Middle frontal gyrus (tissue), 1 donor: Measurements from ENCODE around the gene HSPG2.

Source experiments
- DNase-seq: peaks from one replicate; pipeline ENCODE4 v3.0.0-alpha.2; 2015; ENCODE audit warnings: low spot score; ENCODE audit errors: extremely low spot score

Gene HSPG2

DNA sequence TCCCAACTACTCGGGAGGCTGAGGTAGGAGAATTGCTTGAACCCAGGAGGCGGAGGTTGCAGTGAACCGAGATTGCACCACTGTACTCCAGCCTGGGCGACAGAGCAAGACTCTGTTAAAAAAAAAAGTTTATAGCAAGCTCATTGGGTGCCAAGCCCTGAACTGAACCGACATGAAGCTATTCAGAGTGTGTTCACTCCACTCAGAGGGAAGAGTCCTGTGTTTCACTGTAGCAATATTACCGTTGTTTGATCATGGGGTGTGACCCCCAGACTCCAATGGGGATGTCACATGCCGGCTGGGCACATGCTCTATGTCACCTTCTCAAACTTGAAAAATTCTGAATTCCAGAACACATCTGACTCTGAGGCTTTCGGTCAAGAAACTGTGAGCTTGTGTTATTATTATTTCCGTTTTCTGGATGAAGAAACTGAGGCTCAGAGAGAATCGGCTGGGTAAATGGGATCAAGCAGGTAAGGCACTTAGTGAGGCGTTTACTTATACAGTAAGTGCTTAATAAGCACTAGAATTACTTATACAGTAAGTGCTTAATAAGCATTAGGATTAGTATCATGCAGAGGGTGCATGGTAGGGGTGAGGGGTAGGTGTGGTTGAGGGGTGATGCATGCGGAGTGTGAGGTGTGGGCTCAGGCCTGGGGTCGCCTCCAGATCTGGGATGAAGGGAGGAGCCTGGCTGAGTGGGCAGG lies 36.2 kb downstream of the HSPG2 start:
- no peak for DNase-seq

GRCh38 chr1:21899987-21900386 lies 37.1 kb downstream of the HSPG2 start:
- no peak for DNase-seq

GRCh38 chr1:21899267-21899810 lies 37.8 kb downstream of the HSPG2 start:
- DNase-seq, result no peak

DNA sequence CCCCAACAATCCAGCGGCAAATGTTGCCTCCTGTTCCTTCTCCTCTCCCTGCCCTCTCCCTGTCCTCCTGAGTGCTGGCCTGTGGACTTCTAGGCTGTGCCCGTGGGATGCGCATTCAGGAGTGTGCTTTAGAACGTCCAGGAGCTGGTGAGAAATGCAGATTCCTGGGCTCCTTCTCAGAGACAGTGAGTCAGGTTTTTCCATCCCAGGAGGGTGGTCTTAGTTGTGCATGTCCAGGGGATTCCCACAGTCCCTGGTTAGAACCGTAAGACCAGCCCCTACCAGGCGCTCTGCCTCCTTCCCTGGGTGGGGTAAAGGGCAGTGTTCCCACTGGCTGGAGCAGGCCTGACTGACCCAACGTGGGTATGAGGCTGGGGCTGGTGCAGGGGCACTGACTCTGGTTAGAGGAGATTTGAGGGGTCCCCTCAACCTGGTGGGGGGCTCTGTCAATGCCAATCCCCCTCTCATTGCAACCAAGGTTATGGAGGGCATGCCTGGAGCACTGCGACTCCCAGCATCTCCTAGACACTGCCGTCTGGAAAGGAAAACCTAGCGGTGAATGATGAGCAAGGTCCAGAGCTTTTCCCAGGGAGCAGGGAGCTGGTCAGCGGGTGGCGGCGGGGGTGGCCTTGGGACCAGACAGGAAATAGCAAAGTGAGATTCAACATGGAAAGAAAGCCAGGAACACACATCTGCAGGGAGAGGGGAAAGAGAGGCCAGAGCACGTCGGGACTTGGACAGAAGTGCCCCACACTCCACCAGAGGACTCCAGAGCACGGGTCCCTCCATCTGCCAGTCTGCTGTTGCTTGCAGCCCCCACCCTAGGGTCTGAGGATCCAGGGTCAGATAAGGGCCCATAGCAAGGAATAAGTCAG lies 38.5 kb downstream of the HSPG2 start:
- DNase-seq, result no peak

DNA sequence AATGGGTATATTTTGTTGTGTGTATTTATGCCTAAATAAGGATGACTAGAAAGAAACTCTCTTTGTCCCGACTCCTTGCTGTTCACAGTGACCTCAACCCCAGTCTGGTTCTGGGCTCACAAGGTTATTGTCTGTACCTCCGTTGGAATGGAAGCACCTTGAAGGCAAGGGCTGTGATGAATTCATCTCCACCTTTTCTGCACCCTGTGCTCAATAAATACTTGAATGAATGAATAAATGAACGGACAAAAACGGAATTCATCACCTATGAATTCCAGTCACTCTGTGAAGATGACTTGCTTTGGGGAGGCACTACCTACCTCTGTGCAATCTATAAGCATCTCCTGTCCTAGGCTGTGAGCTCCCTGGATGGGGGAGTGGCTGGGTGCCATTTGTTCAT lies 39.3 kb downstream of the HSPG2 start:
- no peak for DNase-seq

GRCh38 chr1:21896652-21897532 lies 40.2 kb downstream of the HSPG2 start:
- no peak for DNase-seq

- no peak for DNase-seq
These were observed 41.1 kb downstream of the HSPG2 start for GRCh38 chr1:21896026-21896425.

DNA sequence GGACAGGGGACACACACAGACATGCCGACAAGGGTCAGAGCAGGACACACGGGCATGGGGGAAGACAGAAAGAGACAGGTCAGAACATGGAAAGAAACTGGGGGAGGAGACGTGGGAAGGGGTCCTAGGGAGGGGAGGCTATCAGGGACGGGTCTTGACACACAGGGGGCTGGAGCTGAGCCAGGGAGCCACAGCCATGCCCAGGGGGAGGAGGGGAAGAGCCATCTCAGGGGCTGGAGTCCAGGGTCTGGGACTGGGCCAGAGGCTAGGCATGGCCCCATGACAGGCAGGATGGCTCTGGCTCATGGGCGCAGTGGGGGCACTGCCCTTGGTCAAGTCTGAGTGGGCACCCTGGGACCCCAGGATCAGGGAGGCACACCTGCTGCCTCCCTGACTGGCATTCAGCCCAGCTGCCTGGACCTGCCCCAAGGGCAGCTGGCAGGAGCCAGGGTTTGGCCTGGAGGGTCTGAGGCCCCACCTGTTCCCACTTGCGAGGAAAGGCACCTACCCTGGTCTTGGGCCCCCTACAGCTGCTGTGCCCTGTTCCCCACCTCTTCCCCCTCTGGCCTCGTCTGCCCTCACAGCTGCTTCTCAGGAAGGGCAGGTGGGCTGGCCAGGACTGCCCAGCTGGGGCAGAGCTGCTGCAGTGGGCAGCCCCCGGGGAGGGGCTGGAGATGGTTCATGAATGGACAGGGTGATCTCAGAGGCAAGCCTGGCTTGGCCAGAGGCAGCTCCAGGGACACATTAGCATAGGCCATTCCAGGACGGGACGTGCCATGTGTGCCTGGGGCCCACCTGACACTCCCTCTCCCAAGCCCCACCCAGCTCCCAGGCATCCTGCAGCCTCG lies 42.9 kb downstream of the HSPG2 start:
- DNase-seq, result no peak

DNA sequence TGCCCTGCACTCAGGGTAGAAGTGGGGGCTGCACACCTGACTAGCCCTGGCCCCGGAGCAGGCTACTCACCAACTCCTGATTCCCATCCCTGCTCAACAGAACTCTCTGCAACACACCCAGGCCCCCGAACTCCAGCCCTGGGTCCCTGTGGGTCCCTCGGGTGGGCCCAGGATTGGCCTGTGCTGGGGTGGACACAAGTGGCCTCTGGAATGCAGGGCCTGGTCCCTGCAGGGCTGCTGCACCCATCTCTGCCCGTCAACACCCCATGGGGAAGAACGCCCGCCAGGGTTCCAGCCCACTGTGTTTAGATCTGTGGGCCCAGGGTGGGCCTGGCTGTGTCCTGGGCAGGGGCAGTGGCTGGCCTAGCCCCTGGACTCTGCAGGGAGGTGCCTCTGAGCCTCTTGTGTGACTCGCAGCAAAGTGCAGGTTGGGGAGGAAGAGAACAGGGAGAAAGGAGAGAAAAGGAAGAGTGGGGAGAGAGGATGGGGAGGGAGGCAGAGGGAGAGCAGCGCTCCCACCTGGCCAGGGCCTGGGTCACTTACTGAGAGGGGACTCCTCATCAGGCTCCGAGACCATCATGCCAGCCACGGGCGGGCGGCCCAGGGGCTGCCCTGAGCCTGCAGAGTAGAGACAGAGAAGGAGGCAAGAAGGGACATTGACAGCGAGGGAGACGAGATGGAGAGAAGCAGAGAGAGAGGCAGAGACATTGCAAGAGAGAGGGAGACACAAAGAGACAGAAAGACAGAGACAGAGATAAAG lies 43.9 kb downstream of the HSPG2 start:
- DNase-seq, result no peak

GRCh38 chr1:21891621-21892479 lies 45.3 kb downstream of the HSPG2 start:
- DNase-seq, result no peak

DNA sequence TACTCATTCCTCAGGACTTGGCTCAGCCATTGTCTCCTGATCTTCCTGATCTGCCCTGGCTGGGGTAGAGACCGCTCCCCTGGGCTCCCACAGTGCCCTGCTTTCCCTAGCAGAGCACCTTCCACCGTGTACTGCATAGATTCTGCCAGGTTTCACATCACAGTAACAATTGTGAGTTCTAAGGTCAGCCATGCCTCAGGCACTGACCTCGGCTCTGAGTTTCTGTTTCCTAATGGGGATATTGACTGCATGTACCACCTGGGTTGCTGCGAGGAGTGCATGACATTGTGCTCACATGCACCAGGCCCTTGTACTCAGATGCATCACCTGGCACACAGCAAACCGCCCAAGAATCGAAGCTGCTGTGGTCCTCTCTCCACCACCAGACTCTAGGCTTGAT lies 46.0 kb downstream of the HSPG2 start:
- no peak for DNase-seq

GRCh38 chr1:21888500-21888899 lies 48.6 kb downstream of the HSPG2 start:
- no peak for DNase-seq

- DNase-seq, result no peak
These were observed 49.3 kb downstream of the HSPG2 start for GRCh38 chr1:21887796-21888195.

- no peak for DNase-seq
These were observed 49.8 kb downstream of the HSPG2 start for GRCh38 chr1:21887216-21887736.

- no peak for DNase-seq
These were observed 50.5 kb downstream of the HSPG2 start for GRCh38 chr1:21886486-21887215.

GRCh38 chr1:21885236-21886037 lies 51.7 kb downstream of the HSPG2 start:
- DNase-seq, result no peak
